ENCODE measurements around the gene CD82. TPM values are rescaled to one million over a fixed set of nuclear protein-coding genes. Genes with fewer than 3 reads are reported as not detected.

The CD82 gene
- total RNA-seq, 1 experiment from 2014 or later, result 30.7 TPM

DNA sequence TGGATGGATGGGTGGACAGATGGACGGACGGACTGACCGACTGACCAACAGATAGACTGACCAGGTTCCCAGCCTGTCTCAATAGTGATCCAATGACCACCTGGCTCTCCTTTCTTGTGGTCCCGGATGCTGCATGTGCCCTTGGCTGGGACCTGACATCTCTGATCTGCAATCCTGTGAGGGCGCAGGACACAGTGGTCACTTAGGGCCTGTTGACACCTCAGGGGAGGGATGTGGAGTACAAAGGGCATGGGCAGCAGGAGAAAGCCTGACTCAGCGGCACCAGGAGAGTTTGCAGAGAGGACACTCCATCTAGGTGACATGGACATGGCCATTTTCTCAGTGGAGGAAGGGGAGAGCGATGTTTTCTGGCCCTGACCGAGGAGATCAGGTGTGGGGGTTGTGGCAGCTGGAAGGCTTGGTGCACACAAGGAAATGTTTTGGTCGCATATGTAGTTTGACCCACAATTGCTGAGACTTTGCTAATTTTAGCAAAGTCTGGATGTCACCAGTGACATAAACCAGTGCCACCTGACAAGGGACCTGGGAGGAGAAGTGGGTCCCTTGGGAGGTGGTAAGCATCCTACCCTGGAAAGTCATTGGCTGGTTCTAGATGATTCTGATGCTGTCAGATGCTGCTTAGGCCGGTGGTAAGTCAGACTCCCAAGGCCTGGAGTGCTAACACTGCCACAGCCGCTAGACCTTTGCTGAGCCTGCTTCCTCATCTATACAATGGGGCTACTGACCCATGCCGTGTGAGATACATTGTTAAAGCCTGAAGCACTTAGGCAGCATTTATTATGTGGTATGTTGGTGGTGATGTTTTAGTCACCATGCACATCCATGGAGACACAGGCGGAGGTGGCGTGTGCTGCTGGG is 50.7 kb downstream of the CD82 start:
- no TSS peak for BruUV-seq (replicated peaks)
- intact Hi-C loops (cut with micrococcal nuclease; ENCODE audit: unreplicated experiment), result loop anchor here (5.0 to 10.0 kb wide), 2 partner anchors 331 to 519 kb away; partner anchors contain the start of gene EXT2

DNA sequence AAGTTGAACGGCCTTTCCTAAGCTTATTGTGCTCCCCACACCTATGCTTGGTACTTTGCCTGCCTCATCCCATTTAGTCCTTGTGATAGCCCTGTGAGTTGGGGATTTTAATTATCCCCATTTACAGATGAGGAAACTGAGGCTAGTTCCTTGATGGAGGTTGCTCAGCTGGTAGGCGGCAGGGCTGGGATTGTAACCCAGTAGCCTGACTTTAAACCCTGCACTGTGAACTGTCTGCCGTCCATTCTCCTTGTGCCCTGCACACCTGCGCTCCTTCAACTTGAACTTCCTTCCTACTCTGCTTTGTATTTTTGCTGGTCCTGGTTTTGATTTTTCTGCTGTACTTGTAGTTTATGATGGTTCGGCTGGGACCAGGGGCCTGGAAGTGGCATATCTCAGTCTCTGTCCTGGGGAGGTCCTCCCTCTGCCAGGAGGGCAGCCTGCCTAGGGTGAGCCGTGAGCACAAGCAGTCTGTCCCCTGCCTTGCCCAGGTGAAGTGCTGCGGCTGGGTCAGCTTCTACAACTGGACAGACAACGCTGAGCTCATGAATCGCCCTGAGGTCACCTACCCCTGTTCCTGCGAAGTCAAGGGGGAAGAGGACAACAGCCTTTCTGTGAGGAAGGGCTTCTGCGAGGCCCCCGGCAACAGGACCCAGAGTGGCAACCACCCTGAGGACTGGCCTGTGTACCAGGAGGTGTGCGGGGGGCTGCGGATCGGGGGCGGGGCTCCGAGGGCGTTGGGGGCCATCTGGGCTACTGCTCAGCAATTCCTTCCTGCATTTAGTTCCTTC is 52.4 kb downstream of the CD82 start:
- no peak for DNase-seq
- H3K27ac ChIP-seq, result no peak overlapping the region
- no peaks in the 10 kb centered on the region for H3K4me1 ChIP-seq (replicated peaks; ENCODE audit: insufficient read depth)
- H3K4me3 ChIP-seq, result no peak overlapping the region
- H3K79me2 ChIP-seq (ENCODE audit: low read depth), result no peaks in the 10 kb centered on the region
- no peaks in the 10 kb centered on the region for H4K20me1 ChIP-seq (ENCODE audit: insufficient read depth)
- no peak for TF ChIP-seq EZH2 (IDR thresholded peaks at IDR 0.05; ENCODE audit: low read depth)
- TF ChIP-seq, protein P1, sequence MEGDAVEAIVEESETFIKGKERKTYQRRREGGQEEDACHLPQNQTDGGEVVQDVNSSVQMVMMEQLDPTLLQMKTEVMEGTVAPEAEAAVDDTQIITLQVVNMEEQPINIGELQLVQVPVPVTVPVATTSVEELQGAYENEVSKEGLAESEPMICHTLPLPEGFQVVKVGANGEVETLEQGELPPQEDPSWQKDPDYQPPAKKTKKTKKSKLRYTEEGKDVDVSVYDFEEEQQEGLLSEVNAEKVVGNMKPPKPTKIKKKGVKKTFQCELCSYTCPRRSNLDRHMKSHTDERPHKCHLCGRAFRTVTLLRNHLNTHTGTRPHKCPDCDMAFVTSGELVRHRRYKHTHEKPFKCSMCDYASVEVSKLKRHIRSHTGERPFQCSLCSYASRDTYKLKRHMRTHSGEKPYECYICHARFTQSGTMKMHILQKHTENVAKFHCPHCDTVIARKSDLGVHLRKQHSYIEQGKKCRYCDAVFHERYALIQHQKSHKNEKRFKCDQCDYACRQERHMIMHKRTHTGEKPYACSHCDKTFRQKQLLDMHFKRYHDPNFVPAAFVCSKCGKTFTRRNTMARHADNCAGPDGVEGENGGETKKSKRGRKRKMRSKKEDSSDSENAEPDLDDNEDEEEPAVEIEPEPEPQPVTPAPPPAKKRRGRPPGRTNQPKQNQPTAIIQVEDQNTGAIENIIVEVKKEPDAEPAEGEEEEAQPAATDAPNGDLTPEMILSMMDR (conservative IDR thresholded peaks at IDR 0.05), result no peak
- intact Hi-C loops (cut with micrococcal nuclease; ENCODE audit: unreplicated experiment), result loop anchor here (1.0 to 10.0 kb wide), 3 partner anchors 62 to 521 kb away; partner anchors contain the start of gene EXT2
- H3K9me3 ChIP-seq (ENCODE audit: insufficient read depth, low read depth), result no peaks in the 10 kb centered on the region
- CTCF ChIA-PET, result interaction anchor here (0.6 to 1.4 kb wide), 9 partner anchors 10 to 1475 kb away, joined by 4 to 30 read pairs (median 8); partner anchors contain the start of genes CD82 and SLC35C1
- H3K27me3 ChIP-seq (ENCODE audit: insufficient read depth, low read depth), result no peaks in the 10 kb centered on the region
- POLR2A ChIA-PET (ENCODE audit: unreplicated experiment), result no interaction called here
- no peaks in the 10 kb centered on the region for H3K36me3 ChIP-seq (ENCODE audit: low read depth)
- no peak overlapping the region for H3K4me2 ChIP-seq
- BruUV-seq (replicated peaks), result no TSS peak
- no peaks in the 10 kb centered on the region for H3F3A ChIP-seq (ENCODE audit: insufficient read depth, low read depth)
- no peaks in the 10 kb centered on the region for H3K9me2 ChIP-seq (ENCODE audit: insufficient read depth)
- H2AFZ ChIP-seq, result no peak overlapping the region

More for the DNA sequence above, 50.7 kb downstream of the CD82 start:
- Histone ChIP-seq H3K9me3 (ENCODE audit: insufficient read depth, low read depth) (no peaks in the 10 kb centered on the region), H3K9me2 (ENCODE audit: insufficient read depth) (no peaks in the 10 kb centered on the region), H3K27ac (no peak overlapping the region), H3K79me2 (ENCODE audit: low read depth) (no peaks in the 10 kb centered on the region), H3K4me2 (no peak overlapping the region), H3F3A (ENCODE audit: insufficient read depth, low read depth) (no peaks in the 10 kb centered on the region), H3K4me3 (no peak overlapping the region), H3K4me1 (replicated peaks; ENCODE audit: insufficient read depth) (no peaks in the 10 kb centered on the region), H3K36me3 (ENCODE audit: low read depth) (no peaks in the 10 kb centered on the region), H2AFZ (no peak overlapping the region), H3K27me3 (ENCODE audit: insufficient read depth, low read depth) (no peaks in the 10 kb centered on the region), H4K20me1 (ENCODE audit: insufficient read depth) (no peaks in the 10 kb centered on the region)
- no peak for DNase-seq
- POLR2A ChIA-PET (ENCODE audit: unreplicated experiment), result no interaction called here
- CTCF ChIA-PET, result interaction anchor here (1.3 to 1.4 kb wide), 2 partner anchors 9 to 60 kb away, joined by 5 to 30 read pairs; no protein-coding TSS in a partner anchor
- TF ChIP-seq, protein P1 (conservative IDR thresholded peaks at IDR 0.05), result no peak
- no peak for TF ChIP-seq EZH2 (IDR thresholded peaks at IDR 0.05; ENCODE audit: low read depth)
